HG02763 (cell line): Measurements from ENCODE around the gene FASN.

Experiments used
- ATAC-seq: cut with Tn5 transposase; IDR thresholded peaks from one replicate; pipeline ENCODE4 v1.9.1; 2021; ENCODE audit warnings: mild to moderate bottlenecking, moderate library complexity; ENCODE audit not compliant: unreplicated experiment

Gene FASN

DNA sequence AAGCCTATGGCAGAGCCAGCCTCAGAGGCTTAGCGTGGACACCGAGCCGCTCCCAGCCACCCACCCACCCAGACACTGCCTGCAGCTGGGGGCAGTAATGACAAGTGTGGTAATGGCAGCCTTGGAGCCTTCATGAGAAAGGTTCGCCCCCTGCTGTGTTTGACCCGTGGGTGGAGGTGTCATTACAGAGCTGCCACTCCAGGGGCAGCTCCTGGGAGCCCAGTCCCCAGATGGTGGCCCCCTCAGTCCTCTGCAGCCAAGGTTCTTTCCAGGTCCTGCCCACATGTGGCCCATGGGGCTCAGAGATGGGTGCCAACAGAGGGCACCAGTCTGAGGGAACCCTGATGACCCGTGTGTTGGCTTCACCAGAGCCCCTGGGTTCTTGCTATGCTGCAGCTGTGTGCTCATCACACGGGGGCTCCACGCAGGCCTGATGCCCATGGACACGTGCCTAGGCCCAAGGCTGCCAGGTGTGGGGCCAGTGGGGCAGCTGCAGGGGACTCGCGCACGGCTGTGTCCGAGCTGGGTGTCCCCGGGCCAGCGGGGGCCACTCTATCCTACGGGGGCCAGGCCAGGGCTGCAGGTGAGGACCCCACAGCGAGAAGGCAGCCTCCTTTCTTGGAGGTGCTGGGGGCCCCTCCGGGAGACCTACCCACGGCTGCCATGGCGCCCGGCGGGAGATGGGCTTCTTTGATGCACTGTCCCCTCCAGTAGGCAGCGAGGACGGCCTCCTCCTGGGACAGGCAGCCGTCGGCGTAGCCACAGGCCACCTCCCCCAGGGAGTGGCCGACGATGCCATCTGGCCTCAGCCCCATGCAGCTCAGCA is 8.1 kb downstream of the FASN start:
- ATAC-seq = no peak

DNA sequence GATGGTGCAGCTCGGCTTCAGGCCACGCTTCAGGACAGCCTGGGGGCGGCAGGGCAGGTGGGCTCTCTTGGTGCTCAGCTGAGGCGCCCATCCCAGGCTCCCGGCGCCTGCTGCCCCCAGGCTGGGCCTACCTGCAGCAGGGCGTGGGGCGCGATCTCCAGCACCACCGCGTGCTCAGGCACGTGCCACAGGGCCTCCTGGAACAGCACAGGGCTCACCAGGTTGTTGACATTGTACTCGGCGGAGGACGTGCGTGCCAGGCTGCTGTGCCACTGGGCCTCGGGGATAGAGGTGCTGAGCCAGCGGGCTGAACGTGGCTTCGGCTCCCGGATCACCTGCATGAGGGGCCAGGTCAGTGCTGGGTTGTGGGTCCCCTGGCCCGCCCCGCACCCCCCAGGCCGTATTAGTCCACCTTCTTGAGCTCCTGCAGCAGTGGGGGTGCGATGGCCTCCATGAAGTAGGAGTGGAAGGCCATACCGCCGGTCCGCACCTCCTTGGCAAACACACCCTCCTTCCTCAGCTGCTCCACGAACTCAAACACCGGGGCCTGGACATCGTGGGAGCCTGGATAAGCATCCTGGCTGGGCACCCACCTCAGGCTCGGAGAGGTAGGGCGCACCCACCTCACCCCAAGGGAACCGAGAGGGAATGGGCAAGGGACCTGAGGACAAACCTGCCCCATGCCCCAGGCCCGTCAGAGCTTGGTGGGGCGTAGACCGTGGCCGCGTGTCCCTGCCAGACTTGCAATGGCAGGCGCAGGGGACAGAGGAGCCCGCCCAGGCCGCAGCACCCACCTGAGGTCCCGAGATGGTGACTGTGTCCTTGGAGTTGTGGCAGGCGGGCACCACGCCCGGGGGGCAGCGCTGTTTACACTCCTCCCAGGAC is 9.0 kb downstream of the FASN start:
- ATAC-seq = no peak

- ATAC-seq = no peak
Measured at GRCh38 chr17:82087961-82088837, 9.8 kb downstream of the FASN start.

DNA sequence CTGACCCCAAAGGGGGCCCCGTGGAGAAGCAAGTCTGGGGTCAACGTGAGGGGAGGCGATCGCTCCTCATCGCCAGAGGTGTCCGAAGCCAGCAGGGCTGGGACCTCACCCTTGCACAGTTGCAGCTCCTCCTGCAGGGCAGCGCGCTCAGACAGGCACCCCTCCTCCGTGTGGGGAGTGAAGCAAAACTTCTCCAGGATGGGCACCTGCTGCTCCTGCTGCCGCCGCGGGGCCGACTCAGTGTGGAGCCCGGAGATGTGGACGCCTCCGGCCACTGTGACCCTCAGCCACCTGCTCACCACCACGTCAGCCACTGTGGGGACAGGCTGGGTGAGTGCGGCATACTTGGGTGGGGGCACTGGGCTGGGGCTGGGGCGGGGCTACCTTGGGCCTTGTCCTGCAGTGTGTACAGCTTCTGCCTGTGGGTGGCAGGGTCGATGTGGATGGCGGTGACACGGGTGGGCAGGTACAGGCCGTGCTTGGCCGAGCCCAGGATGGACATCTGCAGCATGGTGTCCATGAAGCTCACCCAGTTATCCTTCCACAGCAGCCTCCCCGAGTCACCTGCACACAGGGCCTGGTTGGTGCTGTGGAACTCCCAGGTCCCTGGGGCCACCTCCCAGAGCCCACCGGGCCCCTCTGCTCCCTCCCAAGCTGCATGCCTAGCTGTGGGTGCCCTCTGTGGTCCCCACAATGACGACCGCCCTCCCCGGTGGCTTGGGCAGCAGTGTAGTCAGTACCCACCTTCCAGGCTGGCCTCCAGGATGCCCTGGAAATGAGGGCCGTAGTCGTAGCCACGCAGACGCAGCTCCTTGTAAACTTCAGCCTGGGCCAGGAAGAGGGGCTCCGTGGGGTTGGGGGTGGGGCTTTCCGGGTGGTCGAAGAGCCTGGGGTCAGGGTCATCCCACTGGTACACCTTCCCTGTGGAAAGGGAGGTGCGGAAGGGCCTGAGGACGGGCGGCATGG is 10.8 kb downstream of the FASN start:
- ATAC-seq = no peak

DNA sequence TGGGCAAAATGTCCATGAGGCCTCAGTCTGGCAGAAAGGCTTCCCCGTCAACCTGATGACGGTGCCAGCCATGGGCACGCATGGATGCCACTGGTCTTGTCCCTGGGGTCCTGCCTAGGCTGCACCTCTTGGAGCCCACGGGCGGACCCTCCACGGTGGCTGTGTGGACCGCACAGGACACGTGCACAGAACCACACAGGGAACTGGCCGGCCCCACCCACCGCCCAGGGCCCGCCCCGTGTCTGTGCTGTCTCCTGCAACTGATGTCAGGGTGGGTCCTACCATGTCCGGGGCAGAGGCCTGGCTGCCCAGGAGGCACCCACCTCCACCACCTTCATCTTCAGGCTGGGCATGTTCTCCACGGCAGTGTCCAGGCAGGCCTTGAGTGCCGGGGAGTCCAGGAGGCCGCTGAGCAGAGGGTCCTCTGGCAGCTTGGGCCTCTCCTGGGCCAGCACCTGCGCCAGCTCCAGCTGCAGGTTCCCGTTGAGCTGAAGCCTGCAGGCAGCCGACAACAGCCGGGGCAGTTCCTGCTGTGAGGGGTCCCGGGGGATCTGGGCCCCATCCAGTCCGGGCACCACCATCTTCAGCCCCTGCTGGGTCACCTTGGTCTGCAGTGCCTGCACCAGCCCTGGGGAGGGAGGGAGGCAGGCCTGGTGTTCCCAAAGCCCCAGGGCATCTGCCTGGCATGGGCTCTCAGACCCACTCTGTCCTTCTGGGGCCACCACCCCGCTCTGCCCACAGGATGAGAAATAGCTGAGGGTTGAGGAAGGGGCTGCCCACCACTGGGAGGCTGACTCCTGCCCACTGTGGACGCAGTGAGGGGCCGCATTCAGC is 11.9 kb downstream of the FASN start:
- ATAC-seq = no peak

DNA sequence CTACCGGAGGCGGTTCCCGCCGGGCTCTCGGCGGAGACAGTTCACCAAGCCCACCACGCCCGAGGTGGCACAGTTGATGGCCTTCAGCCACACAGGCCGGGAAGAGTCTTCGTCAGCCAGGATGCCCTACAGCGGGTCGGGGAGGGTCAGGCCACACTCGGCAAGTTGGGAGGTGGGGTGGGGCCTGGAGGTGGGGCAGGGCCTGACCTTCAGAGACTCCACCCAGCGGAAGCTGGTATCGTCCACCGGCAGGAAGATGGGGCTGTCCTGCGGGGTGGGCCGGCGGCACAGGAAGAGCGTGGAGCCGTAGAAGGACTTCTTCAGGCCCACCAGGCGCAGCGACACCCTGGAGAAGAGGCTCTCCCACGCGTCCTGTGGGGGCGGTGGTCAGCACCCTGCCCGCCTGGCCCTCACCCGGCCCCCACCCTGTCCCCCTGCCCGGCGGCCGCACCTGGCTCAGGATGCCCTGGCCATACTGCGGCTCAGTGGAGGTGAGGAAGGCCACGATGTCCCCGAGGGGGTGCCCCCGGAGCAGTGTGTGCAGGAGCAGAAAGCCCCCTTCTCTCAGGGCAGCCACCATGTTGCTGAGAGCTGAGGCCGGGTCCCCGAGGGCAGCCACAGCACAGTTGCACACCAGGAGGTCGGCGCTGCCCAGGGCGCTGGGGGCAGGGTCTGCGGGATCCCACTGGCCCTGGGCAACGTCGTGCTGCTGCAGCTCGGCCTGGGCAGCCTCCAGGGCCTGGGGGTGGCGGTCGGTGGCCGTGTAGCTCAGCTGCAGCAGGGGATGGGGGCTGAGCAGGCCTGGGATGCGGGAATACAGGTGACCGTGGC is 12.8 kb downstream of the FASN start:
- ATAC-seq = no peak

- ATAC-seq = no peak
Measured at GRCh38 chr17:82084373-82085030, 13.5 kb downstream of the FASN start.

- no peak for ATAC-seq
Measured at GRCh38 chr17:82083533-82084359, 14.3 kb downstream of the FASN start.

GRCh38 chr17:82083009-82083408 is 15.0 kb downstream of the FASN start:
- ATAC-seq = no peak

DNA sequence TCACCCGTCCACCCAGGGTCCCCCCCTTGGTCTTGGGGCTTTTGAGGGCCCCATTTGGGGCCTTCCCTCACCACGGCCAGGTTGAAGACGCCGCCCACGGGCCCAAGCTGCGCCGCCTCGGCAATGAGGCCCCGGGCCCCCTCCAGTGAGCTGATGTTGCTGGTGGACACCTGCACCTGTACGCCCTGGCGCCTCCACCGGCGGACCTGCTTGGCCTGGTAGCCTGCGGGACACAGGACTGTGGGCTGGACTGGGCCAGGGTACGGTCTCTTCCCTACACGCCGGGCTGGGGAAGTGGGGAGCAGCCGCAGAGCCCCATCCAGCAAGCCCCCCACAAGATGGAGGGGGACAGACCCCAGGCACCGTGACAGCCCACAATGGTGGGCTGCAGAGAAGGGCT is 15.6 kb downstream of the FASN start:
- no peak for ATAC-seq

DNA sequence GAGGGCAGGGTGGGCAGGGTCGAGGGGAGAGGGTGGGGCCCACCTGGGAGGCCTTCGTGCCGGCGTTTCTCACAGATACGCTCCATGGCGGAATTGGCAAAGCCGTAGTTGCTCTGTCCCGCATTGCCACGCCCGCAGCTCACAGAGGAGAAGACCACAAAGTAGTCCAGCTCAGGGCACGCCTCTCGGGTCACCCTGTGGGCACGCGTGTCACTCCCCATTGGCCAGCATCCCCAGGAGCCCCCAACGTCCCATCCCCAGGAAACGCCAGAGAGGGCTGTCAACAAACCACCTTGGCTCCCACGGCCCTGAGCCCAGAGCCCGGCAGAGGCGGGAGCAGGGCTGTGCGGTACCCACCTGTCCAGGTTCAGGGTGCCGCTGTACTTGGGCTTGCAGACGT is 16.1 kb downstream of the FASN start:
- ATAC-seq = no peak

DNA sequence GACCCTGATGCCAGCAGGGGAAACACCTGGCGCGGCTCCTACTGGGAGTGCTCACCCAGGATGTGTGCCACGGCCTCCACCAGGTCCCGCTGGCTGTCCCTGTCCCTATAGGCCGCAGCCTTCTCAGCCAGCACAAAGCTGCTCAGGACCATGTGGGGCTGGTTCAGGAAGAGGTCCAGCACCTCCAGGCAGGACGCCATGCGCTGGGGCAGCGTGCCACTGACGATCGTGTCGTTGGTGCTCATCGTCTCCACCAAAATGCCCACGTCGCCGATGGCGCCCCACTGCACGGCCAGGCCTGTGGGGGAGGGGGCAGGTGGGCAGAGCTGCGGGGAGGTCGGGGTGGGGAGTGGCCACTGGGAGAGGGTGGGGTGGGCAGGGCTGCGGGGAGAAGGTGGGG is 16.5 kb downstream of the FASN start:
- ATAC-seq = no peak

GRCh38 chr17:82080789-82081464 is 17.1 kb downstream of the FASN start:
- ATAC-seq = no peak

GRCh38 chr17:82080048-82080788 is 17.8 kb downstream of the FASN start:
- ATAC-seq = no peak

GRCh38 chr17:82079001-82079677 is 18.9 kb downstream of the FASN start:
- no peak for ATAC-seq
